ENCODE results near the gene SLC34A3.
"Not testable (repeated sequence)": the region's sequence is repeated elsewhere in the genome, so short reads cannot be mapped to it uniquely, and the experiment has no call there.

The SLC34A3 gene

DNA sequence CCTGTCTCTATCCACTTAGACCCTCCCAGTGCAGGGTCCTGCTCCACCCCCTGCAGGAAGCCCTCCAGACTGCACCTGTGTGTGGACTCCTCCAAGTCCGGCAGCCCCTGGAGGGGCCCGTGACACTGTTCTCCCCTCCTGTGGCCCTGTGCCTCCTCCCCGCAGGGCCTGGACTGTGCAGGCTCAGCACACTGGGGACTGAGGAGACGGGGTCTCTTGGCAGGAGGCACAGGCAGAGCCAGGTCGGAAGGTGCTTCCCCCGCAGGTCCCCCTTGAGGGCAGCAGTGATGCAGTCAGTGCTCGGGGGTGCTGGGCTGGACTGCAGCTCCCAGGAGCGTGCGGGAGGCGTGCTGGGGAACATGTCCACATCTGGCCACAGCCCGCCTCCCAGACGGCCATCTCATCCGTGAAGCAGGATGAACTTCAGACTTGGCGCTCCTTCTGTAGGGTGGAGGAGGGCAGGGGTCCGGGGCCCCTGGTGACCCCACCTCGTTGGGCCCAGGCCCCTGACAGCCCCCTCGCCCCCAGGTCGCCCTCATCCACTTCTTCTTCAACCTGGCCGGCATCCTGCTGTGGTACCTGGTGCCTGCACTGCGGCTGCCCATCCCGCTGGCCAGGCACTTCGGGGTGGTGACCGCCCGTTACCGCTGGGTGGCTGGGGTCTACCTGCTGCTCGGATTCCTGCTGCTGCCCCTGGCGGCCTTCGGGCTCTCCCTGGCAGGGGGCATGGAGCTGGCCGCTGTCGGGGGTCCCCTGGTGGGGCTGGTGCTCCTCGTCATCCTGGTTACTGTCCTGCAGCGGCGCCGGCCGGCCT lies 4.9 kb downstream of the SLC34A3 start:
- Histone ChIP-seq H3K4me3 (ENCODE audit: severe bottlenecking) (no peak overlapping the region), H3K27ac (ENCODE audit: poor library complexity, severe bottlenecking) (no peak overlapping the region), H3K4me1 (ENCODE audit: insufficient read depth, poor library complexity, severe bottlenecking) (no peaks in the 10 kb centered on the region), H3K9me3 (ENCODE audit: severe bottlenecking) (no peaks in the 10 kb centered on the region), H3K36me3 (ENCODE audit: low read depth) (no peaks in the 10 kb centered on the region), H3K27me3 (ENCODE audit: insufficient read depth, poor library complexity, severe bottlenecking) (peaks cover 4% of the 10 kb centered on the region)
- ATAC-seq (ENCODE audit: low read depth) (no peak), DNase-seq (ENCODE audit: low spot score) (no peak)
- TF ChIP-seq, protein P1, sequence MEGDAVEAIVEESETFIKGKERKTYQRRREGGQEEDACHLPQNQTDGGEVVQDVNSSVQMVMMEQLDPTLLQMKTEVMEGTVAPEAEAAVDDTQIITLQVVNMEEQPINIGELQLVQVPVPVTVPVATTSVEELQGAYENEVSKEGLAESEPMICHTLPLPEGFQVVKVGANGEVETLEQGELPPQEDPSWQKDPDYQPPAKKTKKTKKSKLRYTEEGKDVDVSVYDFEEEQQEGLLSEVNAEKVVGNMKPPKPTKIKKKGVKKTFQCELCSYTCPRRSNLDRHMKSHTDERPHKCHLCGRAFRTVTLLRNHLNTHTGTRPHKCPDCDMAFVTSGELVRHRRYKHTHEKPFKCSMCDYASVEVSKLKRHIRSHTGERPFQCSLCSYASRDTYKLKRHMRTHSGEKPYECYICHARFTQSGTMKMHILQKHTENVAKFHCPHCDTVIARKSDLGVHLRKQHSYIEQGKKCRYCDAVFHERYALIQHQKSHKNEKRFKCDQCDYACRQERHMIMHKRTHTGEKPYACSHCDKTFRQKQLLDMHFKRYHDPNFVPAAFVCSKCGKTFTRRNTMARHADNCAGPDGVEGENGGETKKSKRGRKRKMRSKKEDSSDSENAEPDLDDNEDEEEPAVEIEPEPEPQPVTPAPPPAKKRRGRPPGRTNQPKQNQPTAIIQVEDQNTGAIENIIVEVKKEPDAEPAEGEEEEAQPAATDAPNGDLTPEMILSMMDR (IDR thresholded peaks at IDR 0.05; ENCODE audit: poor library complexity, severe bottlenecking) = no peak

GRCh38 chr9:137236238-137236935 lies 5.7 kb downstream of the SLC34A3 start:
- DNase-seq (ENCODE audit: low spot score) = no peak
- Histone ChIP-seq H3K27me3 (ENCODE audit: insufficient read depth, poor library complexity, severe bottlenecking) (peaks cover 4% of the 10 kb centered on the region), H3K4me1 (ENCODE audit: insufficient read depth, poor library complexity, severe bottlenecking) (no peaks in the 10 kb centered on the region), H3K27ac (ENCODE audit: poor library complexity, severe bottlenecking) (no peak overlapping the region), H3K36me3 (ENCODE audit: low read depth) (no peaks in the 10 kb centered on the region), H3K4me3 (ENCODE audit: severe bottlenecking) (no peak overlapping the region), H3K9me3 (ENCODE audit: severe bottlenecking) (no peaks in the 10 kb centered on the region)
- peak; percentile 37 for ATAC-seq (ENCODE audit: low read depth)
- TF ChIP-seq, protein P1 (IDR thresholded peaks at IDR 0.05; ENCODE audit: poor library complexity, severe bottlenecking) = peak; percentile 97

DNA sequence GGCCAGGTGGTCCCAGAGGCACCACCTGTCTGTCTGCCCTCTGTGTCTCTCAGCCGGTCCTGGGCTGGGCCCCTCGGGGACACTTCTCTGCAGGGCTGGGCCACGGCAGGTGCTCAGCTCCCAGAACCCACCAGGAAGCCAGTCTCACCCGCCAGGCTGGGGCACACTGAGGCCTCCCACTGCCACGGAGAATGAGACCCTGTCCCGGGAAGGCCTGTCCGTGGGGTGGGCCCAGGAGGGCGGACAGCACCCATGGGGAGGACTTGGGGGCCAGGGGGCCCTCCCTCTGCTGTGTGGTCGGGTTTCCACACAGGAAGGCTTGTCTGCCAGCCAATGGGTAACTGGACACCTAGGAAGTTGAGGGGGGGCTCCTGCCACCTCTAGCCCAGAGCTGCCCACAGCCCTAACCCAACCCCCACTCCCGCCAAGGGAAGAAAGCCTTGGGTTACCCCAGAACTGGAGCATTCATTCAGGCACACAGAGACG lies 6.3 kb downstream of the SLC34A3 start:
- DNase-seq (ENCODE audit: low spot score) (no peak), ATAC-seq (ENCODE audit: low read depth) (no peak)
- H3K4me1 ChIP-seq (ENCODE audit: insufficient read depth, poor library complexity, severe bottlenecking) = no peaks in the 10 kb centered on the region
- H3K27ac ChIP-seq (ENCODE audit: poor library complexity, severe bottlenecking) = no peak overlapping the region
- no peaks in the 10 kb centered on the region for H3K9me3 ChIP-seq (ENCODE audit: severe bottlenecking)
- H3K27me3 ChIP-seq (ENCODE audit: insufficient read depth, poor library complexity, severe bottlenecking) = peaks cover 4% of the 10 kb centered on the region
- TF ChIP-seq, protein P1 (IDR thresholded peaks at IDR 0.05; ENCODE audit: poor library complexity, severe bottlenecking) = no peak
- H3K4me3 ChIP-seq (ENCODE audit: severe bottlenecking) = no peak overlapping the region
- peaks cover 5% of the 10 kb centered on the region for H3K36me3 ChIP-seq (ENCODE audit: low read depth)

GRCh38 chr9:137237759-137238726 lies 7.3 kb downstream of the SLC34A3 start:
- no peak overlapping the region for H3K4me3 ChIP-seq (ENCODE audit: severe bottlenecking)
- no peaks in the 10 kb centered on the region for H3K9me3 ChIP-seq (ENCODE audit: severe bottlenecking)
- TF ChIP-seq, protein P1 (IDR thresholded peaks at IDR 0.05; ENCODE audit: poor library complexity, severe bottlenecking) = no peak
- ATAC-seq (ENCODE audit: low read depth) (no peak), DNase-seq (ENCODE audit: low spot score) (no peak)
- peaks cover 15% of the 10 kb centered on the region for H3K36me3 ChIP-seq (ENCODE audit: low read depth)
- no peak overlapping the region for H3K27ac ChIP-seq (ENCODE audit: poor library complexity, severe bottlenecking)
- H3K27me3 ChIP-seq (ENCODE audit: insufficient read depth, poor library complexity, severe bottlenecking) = peaks cover 4% of the 10 kb centered on the region
- peaks cover 4% of the 10 kb centered on the region for H3K4me1 ChIP-seq (ENCODE audit: insufficient read depth, poor library complexity, severe bottlenecking)

DNA sequence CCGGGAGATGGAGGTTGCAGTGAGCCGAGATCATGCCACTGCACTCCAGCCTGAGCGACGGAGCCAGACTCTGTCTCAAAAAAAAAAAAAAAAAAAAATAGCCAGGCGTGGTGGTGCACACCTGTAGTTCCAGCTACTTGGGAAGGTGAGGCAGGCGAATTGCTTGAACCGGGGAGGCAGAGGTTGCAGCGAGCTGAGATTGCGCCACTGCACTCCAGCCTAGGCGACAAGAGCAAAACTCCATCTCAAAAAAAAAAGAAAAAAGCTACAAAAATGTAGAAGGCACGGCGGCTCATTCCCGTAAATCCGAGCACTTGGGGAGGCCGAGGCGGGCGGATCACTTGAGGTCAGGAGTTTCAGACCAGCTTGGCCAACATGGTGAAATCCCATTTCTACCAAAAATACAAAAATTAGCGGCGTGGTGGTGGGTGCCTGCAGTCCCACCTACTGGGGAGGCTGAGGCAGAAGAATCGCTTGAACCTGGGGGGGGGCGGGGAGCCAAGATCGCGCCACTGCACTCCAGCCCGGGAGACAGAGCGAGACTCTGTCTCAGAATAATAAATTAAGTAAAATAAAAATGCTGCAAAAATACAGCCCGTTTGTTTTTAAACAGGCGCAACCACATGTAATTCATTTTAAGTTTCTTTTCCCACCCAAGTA lies 9.0 kb downstream of the SLC34A3 start:
- H3K27me3 ChIP-seq (ENCODE audit: insufficient read depth, poor library complexity, severe bottlenecking); H3K4me1 ChIP-seq (ENCODE audit: insufficient read depth, poor library complexity, severe bottlenecking); DNase-seq (ENCODE audit: low spot score); H3K9me3 ChIP-seq (ENCODE audit: severe bottlenecking); ATAC-seq (ENCODE audit: low read depth): not testable (repeated sequence)
- H3K4me3 ChIP-seq (ENCODE audit: severe bottlenecking) = peak overlapping the region; percentile 48
- peaks cover 25% of the 10 kb centered on the region for H3K36me3 ChIP-seq (ENCODE audit: low read depth)
- peak overlapping the region; percentile 91 for H3K27ac ChIP-seq (ENCODE audit: poor library complexity, severe bottlenecking)

All from RWPE2 (cell line).